DOHH2 (cell line): ENCODE results near the gene PCSK1N.

Source experiments
- EZH2phosphoT487 ChIP-seq: fragments of 200-600 bp; sonication (generic); IDR thresholded peaks from 2 replicates; pipeline ENCODE4 v1.6.1; 2017; ENCODE audit warnings: borderline replicate concordance, mild to moderate bottlenecking, antibody characterized with exemption, low read length, moderate library complexity, mixed read lengths
- TF ChIP-seq, protein P1 (sequence below): fragments of 200-600 bp; sonication (generic); IDR thresholded peaks from one replicate; pipeline ENCODE4 v1.5.1; 2014; ENCODE audit warnings: antibody characterized with exemption, mild to moderate bottlenecking, low read depth, low read length; ENCODE audit not compliant: poor library complexity, severe bottlenecking

DNA sequence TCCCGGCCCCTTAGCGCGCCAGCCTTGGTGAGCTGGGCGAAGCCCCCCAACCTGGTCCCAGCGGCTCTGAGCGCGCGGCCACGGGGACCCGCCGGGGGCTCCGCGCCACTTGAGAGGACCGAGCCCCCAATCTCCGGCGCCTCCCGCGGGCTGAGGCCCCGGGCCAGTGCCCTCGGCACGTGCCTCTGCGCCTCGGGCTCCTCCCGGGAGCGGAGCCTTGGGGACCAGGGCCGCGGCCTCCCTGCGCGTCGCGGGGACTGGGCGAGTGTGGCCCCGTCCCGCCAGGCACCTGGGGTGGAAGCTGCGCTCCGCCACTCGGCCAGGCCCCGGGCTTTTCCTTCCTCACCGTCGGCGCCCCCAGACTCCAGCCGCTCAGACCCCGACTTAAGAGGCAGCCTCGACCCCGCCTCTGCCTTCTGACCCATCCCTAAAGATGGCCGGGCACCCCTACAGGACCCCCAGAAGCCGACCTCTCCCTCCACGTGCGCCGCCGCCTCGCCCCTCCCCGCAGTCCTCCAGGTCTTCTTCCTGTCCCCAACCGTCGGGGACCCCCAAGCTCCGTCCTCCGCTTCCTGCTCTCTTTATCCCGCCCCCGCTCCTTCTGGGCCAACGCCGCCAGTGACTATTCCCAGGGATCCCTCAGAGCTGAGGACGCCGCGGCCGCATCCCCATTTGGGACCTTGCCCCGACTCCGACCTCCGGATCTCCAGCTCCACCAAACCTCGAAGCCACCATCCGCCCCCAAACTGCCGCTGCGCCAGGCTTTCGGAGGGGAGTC, 8.3 kb downstream of the PCSK1N start:
- TF ChIP-seq, protein P1, sequence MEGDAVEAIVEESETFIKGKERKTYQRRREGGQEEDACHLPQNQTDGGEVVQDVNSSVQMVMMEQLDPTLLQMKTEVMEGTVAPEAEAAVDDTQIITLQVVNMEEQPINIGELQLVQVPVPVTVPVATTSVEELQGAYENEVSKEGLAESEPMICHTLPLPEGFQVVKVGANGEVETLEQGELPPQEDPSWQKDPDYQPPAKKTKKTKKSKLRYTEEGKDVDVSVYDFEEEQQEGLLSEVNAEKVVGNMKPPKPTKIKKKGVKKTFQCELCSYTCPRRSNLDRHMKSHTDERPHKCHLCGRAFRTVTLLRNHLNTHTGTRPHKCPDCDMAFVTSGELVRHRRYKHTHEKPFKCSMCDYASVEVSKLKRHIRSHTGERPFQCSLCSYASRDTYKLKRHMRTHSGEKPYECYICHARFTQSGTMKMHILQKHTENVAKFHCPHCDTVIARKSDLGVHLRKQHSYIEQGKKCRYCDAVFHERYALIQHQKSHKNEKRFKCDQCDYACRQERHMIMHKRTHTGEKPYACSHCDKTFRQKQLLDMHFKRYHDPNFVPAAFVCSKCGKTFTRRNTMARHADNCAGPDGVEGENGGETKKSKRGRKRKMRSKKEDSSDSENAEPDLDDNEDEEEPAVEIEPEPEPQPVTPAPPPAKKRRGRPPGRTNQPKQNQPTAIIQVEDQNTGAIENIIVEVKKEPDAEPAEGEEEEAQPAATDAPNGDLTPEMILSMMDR, result no peak
- TF ChIP-seq EZH2phosphoT487, result no peak
